Skeletal muscle satellite cell (primary cell): ENCODE measurements around the gene NCKAP5.

Experiments used
- H3K27me3 ChIP-seq: 2 replicates; pipeline ENCODE4 v1.7.0; 2013; ENCODE audit warnings: low read length; ENCODE audit not compliant: control insufficient read depth, insufficient read depth
- H3K36me3 ChIP-seq: 2 replicates; pipeline ENCODE4 v1.7.0; 2013; ENCODE audit warnings: mild to moderate bottlenecking, control low read depth, low read length; ENCODE audit not compliant: insufficient read depth
- H3K4me1 ChIP-seq: 2 replicates; pipeline ENCODE4 v1.7.0; 2013; ENCODE audit warnings: low read length; ENCODE audit not compliant: control insufficient read depth, insufficient read depth
- H3K4me2 ChIP-seq: 2 replicates; pipeline ENCODE4 v1.7.0; 2013; ENCODE audit warnings: mild to moderate bottlenecking, low read length
- H3K4me3 ChIP-seq: 2 replicates; pipeline ENCODE4 v1.7.0; 2013; ENCODE audit warnings: low read length
- H3K9ac ChIP-seq: 2 replicates; pipeline ENCODE4 v1.7.0; 2013; ENCODE audit warnings: mild to moderate bottlenecking, low read depth, low read length, moderate library complexity
- H3K9me3 ChIP-seq: replicated peaks from 2 replicates; pipeline ENCODE4 v1.7.0; 2013; ENCODE audit warnings: mild to moderate bottlenecking, control low read depth, low read length

NCKAP5 gene

GRCh38 chr2:133157141-133157540, 411.1 kb downstream of the NCKAP5 start:
- no peaks in the 10 kb centered on the region for H3K9me3 ChIP-seq
- H3K4me3 ChIP-seq, result no peak overlapping the region
- no peaks in the 10 kb centered on the region for H3K27me3 ChIP-seq
- H3K4me2 ChIP-seq, result no peak overlapping the region
- H3K4me1 ChIP-seq, result no peaks in the 10 kb centered on the region
- no peaks in the 10 kb centered on the region for H3K36me3 ChIP-seq
- H3K9ac ChIP-seq, result no peak overlapping the region

- no peaks in the 10 kb centered on the region for H3K4me1 ChIP-seq
Observed at GRCh38 chr2:133152801-133153200, 415.5 kb downstream of the NCKAP5 start.

DNA sequence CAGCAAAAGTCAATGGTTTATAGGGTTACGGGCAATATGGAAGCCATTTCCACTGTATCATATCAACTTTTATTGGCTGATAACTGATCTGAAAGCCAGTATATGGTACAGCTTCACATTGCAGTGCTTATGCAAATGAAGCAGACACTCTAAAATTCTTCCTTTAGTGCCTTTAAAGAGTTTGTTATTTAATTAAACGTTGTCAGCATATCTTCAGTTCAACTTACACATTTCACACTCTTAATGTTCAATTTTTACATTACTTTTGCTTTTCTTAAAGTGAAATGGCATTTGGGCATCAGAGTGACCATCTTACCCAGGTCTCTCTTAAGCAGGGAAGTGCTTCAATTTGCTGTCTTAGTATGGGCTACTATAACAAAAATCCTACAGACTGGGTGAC, 420.1 kb downstream of the NCKAP5 start:
- Histone ChIP-seq H3K36me3 (no peaks in the 10 kb centered on the region), H3K4me3 (no peak overlapping the region), H3K4me2 (no peak overlapping the region), H3K9ac (no peak overlapping the region), H3K9me3 (no peaks in the 10 kb centered on the region), H3K4me1 (no peaks in the 10 kb centered on the region), H3K27me3 (peaks cover 3% of the 10 kb centered on the region)

More at GRCh38 chr2:133152801-133153200, 415.5 kb downstream of the NCKAP5 start:
- no peaks in the 10 kb centered on the region for H3K9me3 ChIP-seq
- no peak overlapping the region for H3K4me2 ChIP-seq
- H3K4me3 ChIP-seq, result no peak overlapping the region
- no peak overlapping the region for H3K9ac ChIP-seq
- H3K36me3 ChIP-seq, result no peaks in the 10 kb centered on the region
- no peaks in the 10 kb centered on the region for H3K27me3 ChIP-seq

DNA sequence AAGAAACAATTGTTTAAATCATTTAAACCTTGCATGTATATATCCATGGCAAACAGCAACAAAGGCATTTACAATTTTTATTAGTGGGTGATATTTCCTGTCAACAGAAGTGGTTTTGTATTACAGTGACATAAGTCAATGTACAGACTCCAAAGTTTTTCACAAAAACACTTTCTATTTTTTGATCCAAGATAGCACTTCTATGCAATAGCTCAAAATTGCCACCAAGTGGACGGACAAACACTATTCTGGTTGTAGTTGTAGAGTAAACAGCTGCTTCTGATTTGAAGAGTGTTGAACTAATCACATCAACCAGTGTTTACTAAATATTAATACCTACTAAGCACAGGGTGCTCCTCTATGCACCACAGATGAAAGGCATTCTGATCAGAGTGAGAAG, 421.4 kb downstream of the NCKAP5 start:
- H3K27me3 ChIP-seq, result peaks cover 3% of the 10 kb centered on the region
- no peak overlapping the region for H3K4me3 ChIP-seq
- H3K4me1 ChIP-seq, result no peaks in the 10 kb centered on the region
- H3K9me3 ChIP-seq, result no peaks in the 10 kb centered on the region
- H3K9ac ChIP-seq, result no peak overlapping the region
- no peak overlapping the region for H3K4me2 ChIP-seq
- no peaks in the 10 kb centered on the region for H3K36me3 ChIP-seq

DNA sequence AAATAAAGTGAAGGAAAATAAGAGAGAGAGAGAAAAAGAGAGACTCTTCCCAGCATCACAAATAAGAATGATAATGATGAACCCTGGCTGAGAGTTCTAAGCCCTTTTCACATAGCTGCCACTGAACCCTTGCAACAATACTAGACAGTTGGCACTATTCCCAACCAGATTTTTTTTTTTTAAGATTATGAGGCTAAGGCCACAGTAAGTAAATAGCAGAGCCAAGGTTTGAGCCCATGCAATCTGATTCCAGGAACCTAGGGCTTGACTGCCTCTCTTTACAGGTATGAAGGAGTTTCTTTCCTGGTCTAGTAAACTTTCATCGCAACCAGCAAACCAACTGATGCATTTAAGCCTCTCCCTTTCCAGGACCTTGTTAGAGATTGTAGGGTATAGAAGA, 424.6 kb downstream of the NCKAP5 start:
- H3K4me1 ChIP-seq, result no peaks in the 10 kb centered on the region
- H3K9ac ChIP-seq, result no peak overlapping the region
- no peaks in the 10 kb centered on the region for H3K36me3 ChIP-seq
- H3K9me3 ChIP-seq, result no peaks in the 10 kb centered on the region
- no peak overlapping the region for H3K4me3 ChIP-seq
- no peak overlapping the region for H3K4me2 ChIP-seq
- peaks cover 3% of the 10 kb centered on the region for H3K27me3 ChIP-seq

GRCh38 chr2:133142087-133142486, 426.2 kb downstream of the NCKAP5 start:
- Histone ChIP-seq H3K9ac (no peak overlapping the region), H3K4me3 (no peak overlapping the region), H3K9me3 (no peaks in the 10 kb centered on the region), H3K27me3 (peaks cover 3% of the 10 kb centered on the region), H3K4me2 (no peak overlapping the region), H3K4me1 (no peaks in the 10 kb centered on the region), H3K36me3 (no peaks in the 10 kb centered on the region)

DNA sequence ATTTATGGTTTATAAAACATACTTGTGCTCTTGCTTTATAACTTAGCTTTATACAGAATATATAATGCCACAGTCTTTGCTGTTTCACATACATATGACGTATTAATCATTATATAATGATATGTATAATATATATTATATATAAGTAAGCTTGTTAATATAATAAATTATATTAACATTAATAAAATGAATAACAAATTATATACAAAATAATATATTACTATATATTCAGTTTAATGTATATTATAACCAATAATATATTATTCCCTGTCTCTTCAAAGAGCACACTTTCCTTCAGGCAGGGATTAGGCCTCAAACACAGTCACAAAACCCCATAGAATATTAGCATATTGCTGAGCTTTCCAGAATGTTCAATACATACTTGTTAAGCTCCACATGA, 427.6 kb downstream of the NCKAP5 start:
- peaks cover 3% of the 10 kb centered on the region for H3K27me3 ChIP-seq
- H3K4me3 ChIP-seq, result no peak overlapping the region
- H3K4me1 ChIP-seq, result no peaks in the 10 kb centered on the region
- no peaks in the 10 kb centered on the region for H3K9me3 ChIP-seq
- no peak overlapping the region for H3K4me2 ChIP-seq
- no peak overlapping the region for H3K9ac ChIP-seq
- no peaks in the 10 kb centered on the region for H3K36me3 ChIP-seq

- H3K9me3 ChIP-seq, result no peaks in the 10 kb centered on the region
- H3K4me1 ChIP-seq, result no peaks in the 10 kb centered on the region
- H3K27me3 ChIP-seq, result peaks cover 3% of the 10 kb centered on the region
- no peaks in the 10 kb centered on the region for H3K36me3 ChIP-seq
- H3K4me3 ChIP-seq, result no peak overlapping the region
- no peak overlapping the region for H3K4me2 ChIP-seq
- no peak overlapping the region for H3K9ac ChIP-seq
Observed at GRCh38 chr2:133139847-133140533, 428.3 kb downstream of the NCKAP5 start.

DNA sequence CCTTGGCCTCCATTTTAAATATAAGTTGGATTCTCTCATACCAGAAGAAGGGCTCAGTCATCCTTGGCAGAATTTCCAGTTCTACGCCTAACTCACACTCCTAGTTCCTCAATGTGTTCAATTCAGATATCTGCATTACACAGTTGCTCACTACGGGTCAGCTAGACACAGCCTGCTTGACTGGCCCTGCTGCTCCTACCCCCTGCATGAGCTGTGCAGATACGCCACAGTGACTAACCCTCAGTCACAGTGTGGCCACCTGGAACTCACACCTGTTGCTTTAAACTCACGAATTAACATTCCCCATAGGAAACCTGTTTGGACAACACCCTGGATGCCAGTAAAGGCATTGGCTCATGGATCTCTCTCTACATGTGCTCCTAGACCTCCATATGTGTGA, 429.6 kb downstream of the NCKAP5 start:
- no peaks in the 10 kb centered on the region for H3K4me1 ChIP-seq

DNA sequence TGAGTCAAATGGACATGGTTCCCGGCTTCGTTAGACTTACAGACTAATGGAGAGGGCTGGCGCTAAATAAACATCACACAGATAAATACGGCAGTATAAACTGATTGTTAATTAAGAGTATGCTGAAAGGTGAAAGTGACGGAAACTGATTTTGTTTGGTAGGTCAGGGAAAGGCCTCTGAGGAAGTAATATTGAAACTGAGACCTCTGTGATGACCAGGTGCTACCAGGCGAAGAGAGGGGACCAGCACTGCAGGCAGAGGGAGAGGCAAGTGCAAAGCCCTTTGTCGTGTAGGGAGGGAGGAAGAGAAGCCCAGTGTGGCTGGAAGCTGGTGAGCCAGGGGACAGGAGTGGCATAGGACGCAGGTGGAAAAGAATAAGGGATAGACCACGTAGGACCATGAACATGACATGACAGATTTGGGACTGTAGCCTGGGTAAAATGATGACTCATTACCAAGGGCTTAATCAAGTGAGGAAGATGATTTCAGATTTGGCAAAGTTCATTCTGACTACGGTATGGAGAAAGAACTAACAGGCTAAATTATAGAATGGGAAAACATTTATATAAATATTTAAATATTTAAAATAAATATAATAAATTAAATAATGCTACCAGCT, 433.1 kb downstream of the NCKAP5 start:
- Histone ChIP-seq H3K36me3 (no peaks in the 10 kb centered on the region), H3K4me3 (no peak overlapping the region), H3K9me3 (no peaks in the 10 kb centered on the region), H3K4me2 (no peak overlapping the region), H3K4me1 (no peaks in the 10 kb centered on the region), H3K27me3 (no peaks in the 10 kb centered on the region), H3K9ac (no peak overlapping the region)

More for the DNA sequence above, 429.6 kb downstream of the NCKAP5 start:
- Histone ChIP-seq H3K9me3 (no peaks in the 10 kb centered on the region), H3K4me3 (no peak overlapping the region), H3K27me3 (no peaks in the 10 kb centered on the region), H3K36me3 (no peaks in the 10 kb centered on the region), H3K9ac (no peak overlapping the region), H3K4me2 (no peak overlapping the region)

DNA sequence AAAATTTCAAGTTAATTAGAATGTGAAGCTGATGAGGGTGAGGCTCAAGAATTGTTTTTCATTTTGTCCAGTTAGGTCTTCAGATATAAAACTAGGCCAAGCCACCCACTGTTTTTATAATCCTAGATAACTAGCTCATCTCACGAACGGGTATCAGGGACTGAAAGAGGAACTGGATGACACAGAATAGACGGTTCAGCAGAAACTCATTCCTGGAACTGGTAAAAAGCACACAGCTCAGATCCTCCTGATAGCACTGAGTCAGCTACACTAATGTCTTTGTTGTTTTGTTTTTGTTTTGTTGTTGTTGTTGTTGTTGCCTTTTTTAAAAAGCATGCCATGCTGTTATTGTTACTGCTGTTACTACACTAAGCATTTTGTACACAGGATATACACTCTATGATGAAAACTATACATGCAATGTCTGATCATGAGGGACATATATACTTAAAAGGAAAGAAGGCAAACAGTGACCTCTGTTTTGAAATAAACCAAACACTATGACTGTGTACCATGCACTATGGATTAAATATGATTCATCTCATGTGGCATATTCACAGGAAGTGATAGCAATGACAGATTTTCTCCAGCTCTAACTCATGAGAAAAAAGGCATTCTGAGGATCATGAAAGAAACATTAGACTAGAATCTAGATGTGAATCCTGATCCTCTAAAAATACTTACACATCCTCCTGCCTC, 437.6 kb downstream of the NCKAP5 start:
- H3K4me2 ChIP-seq, result no peak overlapping the region
- H3K9me3 ChIP-seq, result no peaks in the 10 kb centered on the region
- no peak overlapping the region for H3K4me3 ChIP-seq
- no peaks in the 10 kb centered on the region for H3K27me3 ChIP-seq
- H3K4me1 ChIP-seq, result no peaks in the 10 kb centered on the region
- no peak overlapping the region for H3K9ac ChIP-seq
- no peaks in the 10 kb centered on the region for H3K36me3 ChIP-seq
